HG03159 (cell line): ENCODE measurements around the gene CCDC172.

Experiments used
- ATAC-seq: cut with Tn5 transposase; IDR thresholded peaks from one replicate; pipeline ENCODE4 v1.9.1; 2021; ENCODE audit warnings: mild to moderate bottlenecking, moderate library complexity; ENCODE audit not compliant: unreplicated experiment

The CCDC172 gene

GRCh38 chr10:116324227-116324950, at the start of gene CCDC172:
Gene CCDC172 (plus strand): TSS chr10:116324448. CDS start chr10:116325012, 564 bp downstream.
- ATAC-seq = no peak

DNA sequence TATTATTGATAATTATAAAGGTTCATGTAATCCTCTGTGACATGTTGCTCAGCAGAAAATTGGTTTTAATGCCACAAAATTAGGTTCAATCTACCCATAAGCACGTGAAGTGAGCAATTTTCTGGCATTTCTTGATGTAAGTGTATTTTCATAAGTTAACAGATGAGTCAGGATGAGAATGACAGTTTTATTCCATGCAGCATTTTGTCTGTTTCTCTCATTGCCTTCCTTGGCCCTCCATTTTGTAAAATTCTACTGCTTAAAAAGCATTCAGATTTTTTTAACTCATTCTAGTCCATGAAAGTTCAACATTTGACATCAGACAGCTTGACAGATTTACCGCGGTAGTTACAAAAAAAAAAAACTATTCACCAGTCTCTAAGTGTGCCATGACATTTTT, 47.3 kb upstream of the CCDC172 start:
- no peak for ATAC-seq

- no peak for ATAC-seq
These were observed 45.4 kb upstream of the CCDC172 start for GRCh38 chr10:116278846-116279245.

GRCh38 chr10:116281775-116282174, 42.5 kb upstream of the CCDC172 start:
- no peak for ATAC-seq

- ATAC-seq = no peak
These were observed 37.5 kb upstream of the CCDC172 start for GRCh38 chr10:116286626-116287200.

DNA sequence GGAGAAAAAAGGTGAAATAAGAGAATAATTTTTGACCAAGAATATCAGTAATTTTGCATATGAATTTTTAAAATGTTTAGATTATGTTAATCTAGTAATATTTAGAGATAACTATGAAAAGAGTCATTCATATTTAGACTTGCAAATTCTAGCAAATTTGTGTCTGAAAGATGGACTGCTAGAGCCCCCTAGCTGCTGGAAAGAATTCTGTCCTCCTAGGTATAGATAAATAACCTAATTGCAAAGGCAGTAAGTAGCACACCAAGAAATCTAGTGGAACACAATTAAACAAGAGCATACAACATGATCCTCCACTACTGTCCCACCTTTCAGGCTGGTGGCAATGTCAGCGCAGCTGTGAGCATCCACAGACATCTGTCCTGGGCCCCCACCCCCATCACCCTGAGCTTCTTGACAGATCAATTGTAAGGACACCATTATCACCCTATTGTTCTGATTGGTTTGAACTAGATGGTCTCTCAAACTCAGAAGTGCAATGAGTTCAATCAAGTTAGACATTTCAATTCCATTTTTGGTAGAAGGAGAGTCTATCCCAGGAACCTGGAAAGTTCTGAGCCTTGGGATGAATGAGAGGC, 36.2 kb upstream of the CCDC172 start:
- ATAC-seq = no peak

GRCh38 chr10:116289652-116290051, 34.6 kb upstream of the CCDC172 start:
- ATAC-seq = no peak

- no peak for ATAC-seq
These were observed 31.8 kb upstream of the CCDC172 start for GRCh38 chr10:116292493-116292892.

DNA sequence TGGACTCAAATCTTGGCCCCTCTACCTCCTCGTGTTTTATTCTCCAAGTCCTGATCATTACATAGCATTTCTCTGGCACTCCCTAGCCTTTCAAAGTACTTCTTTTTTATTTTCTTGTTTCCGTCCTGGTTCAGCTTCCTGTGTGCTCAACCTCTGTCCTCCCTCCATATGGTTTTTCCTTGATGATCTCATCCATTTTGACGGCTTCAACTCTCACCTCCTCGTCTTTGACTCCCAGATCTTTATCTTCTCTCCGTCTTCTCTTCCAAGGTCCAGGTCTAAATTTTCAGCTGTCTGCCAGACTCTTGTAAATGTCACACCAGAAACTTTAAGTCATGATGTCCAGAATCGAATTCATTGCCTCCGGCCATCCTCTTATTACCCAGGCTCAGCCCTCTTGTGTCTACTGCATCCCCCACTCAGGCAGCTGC, 27.9 kb upstream of the CCDC172 start:
- no peak for ATAC-seq

- no peak for ATAC-seq
These were observed 25.7 kb upstream of the CCDC172 start for GRCh38 chr10:116298586-116298985.

GRCh38 chr10:116300542-116300941, 23.7 kb upstream of the CCDC172 start:
- no peak for ATAC-seq

DNA sequence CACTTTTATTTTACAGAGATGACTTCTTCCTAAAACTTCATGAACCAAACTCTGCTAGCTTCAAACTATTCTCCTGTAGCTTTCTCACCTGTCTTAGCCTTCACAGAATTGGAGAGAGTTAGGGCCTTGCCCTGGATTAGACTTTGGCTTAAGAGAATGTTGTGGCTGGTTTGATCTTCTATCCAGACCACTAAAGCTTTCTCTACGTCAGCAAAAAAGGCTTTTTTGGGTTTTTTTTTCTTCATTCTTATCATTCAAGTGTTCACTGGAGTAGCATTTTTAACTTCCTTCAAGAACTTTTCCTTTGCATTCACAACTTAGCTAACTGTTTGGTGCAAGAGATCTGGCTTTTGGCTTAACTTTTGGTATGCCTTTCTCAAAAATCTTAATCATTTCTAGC, 19.3 kb upstream of the CCDC172 start:
- ATAC-seq = no peak

DNA sequence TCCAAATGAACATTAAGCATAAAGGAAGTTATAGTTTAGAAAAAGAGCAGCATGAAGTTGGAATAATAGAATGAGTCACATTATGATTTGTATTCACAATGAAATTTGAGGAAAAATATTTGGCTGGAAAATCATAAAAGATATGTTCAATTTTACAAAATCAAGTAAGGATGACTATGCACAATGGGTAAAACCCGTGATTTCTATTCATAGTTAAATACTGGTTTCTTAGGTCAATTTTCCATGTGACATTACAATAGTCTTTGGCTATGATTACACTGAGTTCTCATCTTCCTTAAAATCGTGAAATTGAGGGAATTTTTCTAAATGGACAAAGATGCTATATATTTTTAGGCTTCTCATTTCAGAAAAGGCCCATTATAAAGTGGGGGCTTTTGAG, 17.4 kb upstream of the CCDC172 start:
- no peak for ATAC-seq

DNA sequence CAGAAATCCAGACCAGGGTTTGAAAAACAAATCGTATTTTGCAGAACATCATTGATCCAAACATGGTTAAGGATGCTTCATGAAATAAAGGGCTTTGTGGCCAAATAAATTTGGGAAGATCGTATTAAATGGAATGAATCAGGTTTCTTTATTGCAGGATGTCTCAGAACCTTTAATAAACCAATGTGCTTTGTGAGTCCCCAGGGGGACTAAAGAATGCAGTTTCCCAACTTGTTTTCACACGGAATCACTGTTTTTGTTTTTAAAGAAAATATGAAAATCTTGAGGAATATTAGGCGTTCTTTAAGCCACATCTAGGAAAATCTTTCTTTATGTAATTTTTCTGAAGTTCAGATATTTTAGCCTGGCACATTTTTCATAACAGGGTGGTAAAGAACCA, 16.8 kb upstream of the CCDC172 start:
- no peak for ATAC-seq

DNA sequence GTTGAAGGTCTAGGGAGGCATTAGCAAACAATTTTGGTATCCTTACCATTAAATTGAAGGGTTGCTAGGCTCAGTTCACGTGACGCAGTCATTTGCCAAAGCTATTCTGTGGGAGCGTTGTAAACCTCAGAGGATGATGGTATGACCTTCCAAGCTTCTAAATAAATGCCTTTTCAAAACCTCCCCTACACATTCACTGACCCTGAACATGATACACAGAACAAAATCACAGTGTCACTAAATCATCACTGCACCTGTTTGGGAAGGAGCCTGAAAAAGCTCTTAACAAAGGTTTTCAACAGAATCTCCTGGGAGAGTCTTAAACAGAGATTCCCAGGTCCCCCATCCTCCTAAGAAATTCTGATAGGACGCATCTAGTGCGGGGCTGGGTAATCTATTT, 13.2 kb upstream of the CCDC172 start:
- ATAC-seq = no peak

DNA sequence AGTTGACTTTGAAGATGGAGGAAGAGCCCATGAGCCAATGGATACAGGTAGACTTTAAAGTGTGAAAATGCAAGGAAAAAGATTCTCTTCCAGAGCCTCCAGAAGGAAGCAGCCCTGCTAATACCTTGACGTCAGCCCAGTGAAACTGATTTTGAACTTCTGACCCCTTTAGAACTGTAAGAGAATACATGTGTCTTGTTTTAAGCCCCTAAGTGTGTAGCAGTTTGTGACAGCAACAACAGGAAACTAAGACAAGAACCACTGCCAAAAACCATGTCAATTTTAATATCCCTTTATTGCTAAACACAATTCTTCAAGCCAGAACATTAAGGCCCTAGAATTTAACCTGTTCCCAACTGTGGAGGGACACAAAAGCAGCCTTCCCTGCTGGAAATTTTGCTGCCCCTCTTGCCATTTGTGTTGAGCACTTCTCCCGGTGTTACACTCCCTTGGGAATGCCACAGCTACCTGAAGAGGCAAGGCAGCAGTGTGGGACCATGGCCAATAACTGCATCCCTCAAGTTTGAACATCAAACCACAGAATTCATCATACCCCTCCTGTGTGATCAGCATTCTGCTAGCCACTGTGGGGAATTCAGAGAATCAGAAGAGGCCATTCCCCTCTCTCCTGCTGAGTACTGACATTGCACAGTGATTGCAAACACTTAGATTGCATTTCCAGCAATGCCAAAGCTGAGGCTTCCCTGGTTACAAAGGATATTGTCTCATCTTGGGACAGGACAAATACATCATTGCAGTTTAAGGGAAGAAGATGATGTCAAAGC, 12.3 kb upstream of the CCDC172 start:
- ATAC-seq = no peak

GRCh38 chr10:116312548-116312947, 11.7 kb upstream of the CCDC172 start:
- ATAC-seq = no peak

- no peak for ATAC-seq
These were observed 7.7 kb upstream of the CCDC172 start for GRCh38 chr10:116316503-116316902.

DNA sequence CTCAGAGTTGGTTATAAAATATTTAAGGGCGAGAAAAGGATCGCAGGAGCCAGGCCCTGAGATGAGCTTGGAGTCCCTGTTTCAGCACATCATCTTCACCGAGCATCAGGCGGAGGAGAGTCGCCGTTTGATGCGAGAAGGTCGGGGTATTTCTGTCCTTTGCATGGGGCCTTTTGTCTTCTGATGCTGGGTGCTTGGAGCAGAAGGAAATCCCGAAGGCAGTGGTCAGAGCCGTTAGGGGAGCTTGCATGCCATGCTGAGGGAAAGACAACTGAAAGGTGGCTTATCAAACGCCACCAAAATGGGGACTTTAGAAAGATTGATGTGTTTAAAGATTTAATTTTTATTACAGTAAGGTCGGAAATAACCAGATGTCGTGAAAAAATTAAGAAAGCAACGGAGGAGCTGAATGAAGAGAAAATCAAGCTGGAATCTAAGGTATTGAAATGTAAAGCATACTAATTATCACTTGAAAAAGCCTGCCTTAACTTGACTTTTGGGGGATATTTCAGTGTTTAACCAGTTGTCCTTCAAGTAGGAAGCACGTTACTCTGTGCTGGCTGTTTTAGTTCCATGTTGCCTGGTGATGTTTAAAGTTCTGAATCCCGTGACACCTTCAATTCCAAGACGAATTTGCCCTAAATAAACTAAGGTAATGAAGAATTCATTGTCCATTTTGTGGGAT, 845 bp downstream of the CCDC172 start:
- no peak for ATAC-seq

GRCh38 chr10:116325987-116326386, 1.7 kb downstream of the CCDC172 start:
- ATAC-seq = no peak

DNA sequence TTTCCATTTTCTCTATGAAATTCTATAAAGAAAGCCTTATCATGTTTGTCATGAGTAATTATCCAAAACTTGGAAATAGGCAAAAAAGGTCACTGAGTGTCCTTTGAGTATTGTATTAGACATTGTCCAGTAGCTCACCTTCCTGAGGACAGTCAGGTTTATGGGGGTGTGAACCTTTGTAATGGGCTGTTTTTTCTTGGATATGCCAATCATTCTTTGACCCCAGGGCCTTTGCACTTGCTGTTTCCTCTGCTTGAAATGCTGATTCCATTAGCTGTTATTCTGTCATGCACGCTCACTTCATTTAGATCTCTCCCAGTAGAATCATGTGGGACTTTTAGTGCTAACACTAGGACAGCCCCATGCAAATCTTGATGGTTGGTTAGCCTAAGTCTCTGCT, 4.9 kb downstream of the CCDC172 start:
- no peak for ATAC-seq
